LNCAP (cell line): ENCODE measurements around the gene CLK1.

Source experiments
- TF ChIP-seq, protein P1 (sequence below): fragments of 450-650 bp; IDR thresholded peaks from 2 replicates; pipeline ENCODE4 v1.5.1; 2017; ENCODE audit warnings: mild to moderate bottlenecking

Gene CLK1

DNA sequence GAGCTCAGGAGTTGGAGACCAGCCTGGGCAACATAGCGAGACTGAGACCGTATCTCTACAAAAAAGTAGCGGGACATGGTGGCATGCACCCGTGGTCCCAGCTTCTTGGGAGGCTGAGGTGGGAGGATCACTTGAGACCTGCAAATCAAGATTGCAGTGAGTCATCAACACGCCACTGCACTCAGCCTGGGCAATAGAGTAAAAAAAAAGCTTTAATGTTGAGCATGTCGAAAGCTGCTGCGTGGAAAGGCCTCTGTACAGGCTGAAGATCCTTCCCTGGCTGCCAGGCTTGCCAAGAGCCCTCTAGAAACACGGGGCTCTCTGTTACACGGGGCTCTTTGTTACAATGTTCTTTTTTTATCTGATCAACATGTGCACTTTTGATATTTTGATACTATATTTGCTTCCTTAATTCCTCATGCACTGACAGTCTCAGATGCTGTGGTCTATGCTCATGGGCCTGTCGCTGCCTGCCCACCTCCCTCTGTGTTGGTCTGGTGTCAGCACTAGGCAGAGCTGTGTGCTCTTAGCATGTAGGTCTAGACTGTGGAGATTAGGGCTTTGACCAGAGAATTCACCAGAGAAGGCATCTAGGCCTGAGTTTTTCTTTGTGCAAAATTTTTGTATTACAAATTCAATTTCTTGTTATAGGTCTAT lies 18.7 kb downstream of the CLK1 start:
- TF ChIP-seq, protein P1, sequence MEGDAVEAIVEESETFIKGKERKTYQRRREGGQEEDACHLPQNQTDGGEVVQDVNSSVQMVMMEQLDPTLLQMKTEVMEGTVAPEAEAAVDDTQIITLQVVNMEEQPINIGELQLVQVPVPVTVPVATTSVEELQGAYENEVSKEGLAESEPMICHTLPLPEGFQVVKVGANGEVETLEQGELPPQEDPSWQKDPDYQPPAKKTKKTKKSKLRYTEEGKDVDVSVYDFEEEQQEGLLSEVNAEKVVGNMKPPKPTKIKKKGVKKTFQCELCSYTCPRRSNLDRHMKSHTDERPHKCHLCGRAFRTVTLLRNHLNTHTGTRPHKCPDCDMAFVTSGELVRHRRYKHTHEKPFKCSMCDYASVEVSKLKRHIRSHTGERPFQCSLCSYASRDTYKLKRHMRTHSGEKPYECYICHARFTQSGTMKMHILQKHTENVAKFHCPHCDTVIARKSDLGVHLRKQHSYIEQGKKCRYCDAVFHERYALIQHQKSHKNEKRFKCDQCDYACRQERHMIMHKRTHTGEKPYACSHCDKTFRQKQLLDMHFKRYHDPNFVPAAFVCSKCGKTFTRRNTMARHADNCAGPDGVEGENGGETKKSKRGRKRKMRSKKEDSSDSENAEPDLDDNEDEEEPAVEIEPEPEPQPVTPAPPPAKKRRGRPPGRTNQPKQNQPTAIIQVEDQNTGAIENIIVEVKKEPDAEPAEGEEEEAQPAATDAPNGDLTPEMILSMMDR: no peak

DNA sequence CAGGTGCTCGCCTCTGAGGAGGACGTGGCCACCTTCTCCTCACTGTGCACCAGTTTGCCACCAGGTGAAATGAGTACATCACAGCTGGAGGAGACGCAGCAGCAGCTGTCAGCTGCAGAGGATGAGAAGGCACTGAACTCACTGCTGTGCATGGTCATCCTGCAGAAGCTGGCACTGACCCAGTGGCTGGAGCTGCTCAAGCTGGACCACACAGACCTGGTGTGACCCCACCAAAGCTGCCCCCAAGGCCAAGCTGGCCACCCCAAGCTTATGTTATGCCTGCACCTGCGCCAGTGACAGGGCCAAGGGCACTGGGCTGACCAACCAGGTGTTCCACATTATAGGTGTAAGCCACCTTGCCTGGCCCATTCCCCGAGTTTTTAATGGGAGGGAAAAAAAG lies 19.3 kb downstream of the CLK1 start:
- TF ChIP-seq, protein P1: no peak

DNA sequence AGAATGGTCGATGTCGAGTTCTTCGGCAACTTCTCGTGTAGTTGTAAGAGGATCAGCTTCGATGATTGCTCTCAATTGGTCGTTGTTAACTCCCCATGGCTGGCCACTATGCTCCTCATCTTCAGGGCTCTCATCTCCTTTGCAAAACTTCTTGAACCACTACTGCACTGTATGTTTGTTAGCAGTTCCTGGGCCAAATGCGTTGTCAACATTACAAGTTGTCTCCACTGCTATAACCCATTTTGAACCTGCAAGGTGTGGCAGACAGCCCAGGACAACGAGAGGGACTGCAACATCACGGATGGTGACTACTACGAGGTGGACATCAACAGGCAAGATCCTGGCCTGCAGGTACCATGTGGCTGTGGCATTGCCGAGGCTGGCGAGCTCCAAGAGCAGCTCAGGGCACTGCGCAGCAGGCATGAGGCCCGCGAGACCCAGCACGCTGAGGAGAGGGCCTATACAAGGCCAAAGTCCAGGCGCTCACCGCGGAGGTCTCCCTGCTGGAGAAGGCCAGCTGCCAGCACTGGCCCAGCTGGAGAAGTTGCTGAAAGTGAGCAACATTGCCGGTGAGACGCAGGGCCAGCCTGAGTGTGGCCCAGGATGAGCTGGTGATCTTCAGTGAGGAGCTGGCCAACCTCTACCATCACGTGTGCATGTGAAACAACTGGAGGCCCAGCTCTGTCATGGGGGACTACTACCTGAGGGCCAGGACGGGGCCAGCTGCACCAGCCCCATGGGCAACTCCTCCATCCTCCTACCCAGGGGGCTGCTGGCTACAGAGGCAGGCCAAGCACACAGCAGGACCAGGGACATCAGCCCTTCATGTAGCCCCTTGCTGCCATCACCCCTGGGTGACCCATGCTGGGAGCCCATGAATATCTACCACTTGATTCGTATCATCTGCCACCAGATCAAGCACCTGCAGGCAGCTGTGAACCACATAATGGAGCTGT lies 20.2 kb downstream of the CLK1 start:
- TF ChIP-seq, protein P1: no peak

DNA sequence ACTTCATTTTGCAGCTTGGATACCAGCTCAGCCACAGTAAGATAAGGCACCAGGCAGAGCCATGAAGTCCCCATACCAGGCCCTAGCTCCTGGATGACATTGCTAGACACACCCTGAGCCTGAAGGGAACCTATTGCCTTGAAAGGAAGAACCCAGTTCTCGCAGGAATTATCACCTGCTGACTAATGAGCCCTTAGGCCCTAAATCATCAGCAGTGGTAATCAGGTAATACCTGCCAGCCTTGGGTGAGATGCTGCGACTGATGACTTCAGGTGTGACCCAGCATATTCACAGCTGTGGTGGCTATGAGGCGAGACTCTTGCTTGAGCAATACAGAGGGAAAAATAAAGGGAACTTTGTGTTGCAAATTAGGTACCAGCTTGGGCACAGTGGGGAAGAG lies 24.9 kb downstream of the CLK1 start:
- TF ChIP-seq, protein P1: no peak

DNA sequence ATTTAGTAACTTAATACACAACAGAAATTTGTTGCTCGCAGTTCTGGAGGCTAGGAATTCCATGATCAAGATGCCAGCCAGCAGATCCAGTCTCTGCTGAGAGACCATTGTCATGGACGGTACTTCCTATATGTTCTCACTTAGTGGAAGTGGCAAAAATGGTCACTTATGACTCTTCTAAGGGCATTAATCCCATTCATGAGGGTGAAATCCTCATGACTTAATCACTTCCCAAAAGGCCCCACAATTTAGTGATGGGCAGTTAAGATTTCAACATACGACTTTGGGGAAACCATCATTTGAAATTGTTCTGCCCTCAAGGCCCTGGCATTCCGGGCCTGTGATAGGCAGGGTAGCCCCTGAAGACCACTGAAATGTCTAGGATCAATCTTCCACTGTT lies 29.8 kb downstream of the CLK1 start:
- TF ChIP-seq, protein P1: no peak

DNA sequence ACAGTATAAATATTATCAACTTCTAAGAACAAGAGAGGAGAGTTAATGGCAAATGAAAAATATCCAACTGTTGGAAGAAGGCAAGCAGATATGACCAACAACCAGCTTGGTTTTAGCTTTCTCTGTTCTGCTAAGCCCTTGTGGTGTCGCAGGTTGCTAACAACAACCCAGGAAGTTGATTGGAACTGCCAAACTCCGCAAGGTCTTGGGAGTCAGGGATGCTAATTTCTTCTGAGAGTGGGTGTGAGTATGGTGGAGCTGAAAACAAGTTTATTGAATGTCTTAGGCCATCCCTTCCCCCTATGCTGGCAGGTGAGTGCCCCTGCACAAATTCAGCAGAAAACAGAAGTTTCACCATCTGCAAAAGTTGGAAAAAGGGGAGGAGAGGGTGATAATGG lies 35.2 kb downstream of the CLK1 start:
- TF ChIP-seq, protein P1: no peak

DNA sequence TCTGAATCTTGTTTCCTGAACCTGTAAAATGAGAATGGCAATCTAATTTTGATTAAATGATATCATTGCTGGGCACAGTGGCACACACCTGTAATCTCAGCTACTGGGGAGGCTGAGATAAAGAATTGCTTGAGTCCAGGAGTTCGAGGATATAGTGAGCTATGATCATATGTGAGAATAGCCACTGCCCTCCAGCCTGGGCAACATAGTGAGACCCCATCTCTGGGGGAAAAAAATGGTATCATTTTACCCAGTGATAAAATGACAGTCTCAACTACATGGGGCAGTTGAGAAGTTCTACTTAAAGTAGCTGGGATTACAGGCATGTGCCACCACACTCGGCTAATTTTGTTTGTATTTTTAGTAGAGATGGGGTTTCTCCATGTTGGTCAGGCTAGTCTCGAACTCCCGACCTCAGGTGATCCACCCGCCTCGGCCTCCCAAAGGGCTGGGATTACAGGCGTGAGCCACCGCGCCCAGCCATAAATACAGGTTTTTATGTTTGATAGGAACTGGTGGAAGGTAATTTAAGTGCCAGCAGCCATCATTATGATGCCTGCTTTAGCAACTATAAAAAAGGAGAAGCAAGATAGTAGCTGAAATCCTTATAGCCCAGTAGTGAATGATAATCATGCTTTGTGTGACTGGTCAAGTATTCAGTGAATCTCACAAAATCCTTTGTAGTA lies 35.7 kb downstream of the CLK1 start:
- TF ChIP-seq, protein P1: no peak
